Measurements from ENCODE around the gene MAN1C1.

GRCh38 chr1:25798666-25799351 is 182.2 kb downstream of the MAN1C1 start:
- TF ChIP-seq POLR2AphosphoS5 (IDR thresholded peaks at IDR 0.05; ENCODE audit: low read depth, low read length) (no peak), YY1 (IDR thresholded peaks at IDR 0.05; ENCODE audit: extremely low read depth, insufficient replicate concordance, low read depth, low read length) (no peak)

Data from HCT116 (cell line).